ENCODE data around the gene SHOC2. TPM values are rescaled to one million over a fixed set of nuclear protein-coding genes. Genes with fewer than 3 reads are reported as not detected.

The SHOC2 gene
- total RNA-seq, 1 donor from 2014 or later = 45.9 TPM

GRCh38 chr10:111039522-111039921 is 120.1 kb downstream of the SHOC2 start:
- H3K4me3 Mint-ChIP-seq (ENCODE audit: low read depth) = no peak overlapping the region
- peaks cover 37% of the 10 kb centered on the region for H3K9me3 Mint-ChIP-seq (ENCODE audit: low read depth)
- H3K4me1 Mint-ChIP-seq (ENCODE audit: low read depth) = no peaks in the 10 kb centered on the region
- peaks cover 1% of the 10 kb centered on the region for H3K36me3 Mint-ChIP-seq (ENCODE audit: insufficient read depth)
- no peak for TF ChIP-seq CTCF (IDR thresholded peaks at IDR 0.05; ENCODE audit: unreplicated experiment)
- H3K27ac Mint-ChIP-seq = no peak overlapping the region
- H3K27me3 Mint-ChIP-seq = no peaks in the 10 kb centered on the region
- no peak for DNase-seq (ENCODE audit: low spot score, unreplicated experiment)

GRCh38 chr10:111057006-111057405 is 137.6 kb downstream of the SHOC2 start:
- H3K27ac Mint-ChIP-seq = no peak overlapping the region
- no peaks in the 10 kb centered on the region for H3K4me1 Mint-ChIP-seq (ENCODE audit: low read depth)
- TF ChIP-seq CTCF (IDR thresholded peaks at IDR 0.05; ENCODE audit: unreplicated experiment) = no peak
- peaks cover 2% of the 10 kb centered on the region for H3K27me3 Mint-ChIP-seq
- H3K9me3 Mint-ChIP-seq (ENCODE audit: low read depth) = peaks cover 27% of the 10 kb centered on the region
- no peak overlapping the region for H3K4me3 Mint-ChIP-seq (ENCODE audit: low read depth)
- no peak for DNase-seq (ENCODE audit: low spot score, unreplicated experiment)
- no peaks in the 10 kb centered on the region for H3K36me3 Mint-ChIP-seq (ENCODE audit: insufficient read depth)

Small RNAs within 50 kb of the gene (microRNA-seq; reads per million reads assigned to microRNA genes)
- 9.6 reads per million, percentile 16 among the genes with 10 or more reads in this experiment for gene MIR548E (ENCODE audit: borderline number of aligned reads, unreplicated experiment)

Other genes with a start within 250 kb of the SHOC2 start
- gene PDCD4, start 47.7 kb upstream of the SHOC2 start, total RNA-seq = 152 and 172 TPM in 2 replicates
- 26.8 and 29.9 TPM in 2 replicates for gene BBIP1, start 424 bp upstream of the SHOC2 start, total RNA-seq
- 13.1 and 13.6 TPM in 2 replicates for gene ADRA2A, start 157.4 kb downstream of the SHOC2 start, total RNA-seq

Data from progenitor cell of endocrine pancreas (in vitro differentiated cells).